NCI-H345 treated with DMSO at 0.1 percent for 48 hours (cell line): ENCODE results near the gene BORCS6.
"Not testable (repeated sequence)": the region's sequence is repeated elsewhere in the genome, so short reads cannot be mapped to it uniquely, and the experiment has no call there.

Experiments used
- DNase-seq: peaks from one replicate; lab custom pipeline; 2025; ENCODE audit not compliant: unreplicated experiment; lab: John Stamatoyannopoulos, UW

Gene BORCS6

DNA sequence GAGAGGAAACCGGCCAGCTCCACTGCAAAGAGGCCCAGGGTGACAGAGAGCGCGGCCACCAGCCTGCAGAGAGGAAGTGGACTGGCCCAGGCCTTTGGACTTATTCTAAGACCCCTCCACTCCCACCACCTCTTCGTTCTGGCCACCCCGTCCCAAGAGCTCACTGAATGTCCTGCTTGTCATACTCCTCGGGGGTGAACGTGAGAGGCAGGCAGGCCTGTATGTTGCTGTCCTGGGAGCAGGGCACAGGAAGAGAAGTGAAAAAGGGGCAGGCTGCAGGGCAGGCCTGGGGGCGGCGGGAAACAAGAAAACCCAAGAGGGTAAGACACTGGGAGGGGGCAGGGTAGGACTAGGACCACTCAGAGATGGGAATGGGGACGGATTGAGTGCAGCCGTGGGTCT, 14.2 kb downstream of the BORCS6 start:
- DNase-seq = no peak

DNA sequence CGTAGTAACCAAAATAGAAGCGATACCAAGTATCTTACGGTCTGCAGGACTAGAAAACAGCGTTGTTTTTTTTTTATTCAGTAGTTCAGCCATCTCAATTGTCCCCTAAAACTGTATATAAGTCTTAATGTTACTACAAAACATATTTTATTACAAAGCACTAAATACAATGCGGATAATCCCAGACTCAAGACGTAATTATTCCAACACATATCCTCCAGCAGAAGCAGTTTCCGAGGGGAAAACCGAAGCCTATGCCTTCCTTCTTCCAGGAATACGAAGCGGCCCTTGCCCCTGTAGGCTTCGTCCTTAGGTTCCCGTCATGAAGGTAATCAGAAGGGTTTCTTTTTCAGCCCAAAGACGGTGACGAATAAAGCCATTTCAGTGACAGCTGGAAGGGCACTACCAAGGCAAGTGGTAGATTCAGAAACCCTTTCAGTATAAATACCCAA, 16.1 kb downstream of the BORCS6 start:
- no peak for DNase-seq

DNA sequence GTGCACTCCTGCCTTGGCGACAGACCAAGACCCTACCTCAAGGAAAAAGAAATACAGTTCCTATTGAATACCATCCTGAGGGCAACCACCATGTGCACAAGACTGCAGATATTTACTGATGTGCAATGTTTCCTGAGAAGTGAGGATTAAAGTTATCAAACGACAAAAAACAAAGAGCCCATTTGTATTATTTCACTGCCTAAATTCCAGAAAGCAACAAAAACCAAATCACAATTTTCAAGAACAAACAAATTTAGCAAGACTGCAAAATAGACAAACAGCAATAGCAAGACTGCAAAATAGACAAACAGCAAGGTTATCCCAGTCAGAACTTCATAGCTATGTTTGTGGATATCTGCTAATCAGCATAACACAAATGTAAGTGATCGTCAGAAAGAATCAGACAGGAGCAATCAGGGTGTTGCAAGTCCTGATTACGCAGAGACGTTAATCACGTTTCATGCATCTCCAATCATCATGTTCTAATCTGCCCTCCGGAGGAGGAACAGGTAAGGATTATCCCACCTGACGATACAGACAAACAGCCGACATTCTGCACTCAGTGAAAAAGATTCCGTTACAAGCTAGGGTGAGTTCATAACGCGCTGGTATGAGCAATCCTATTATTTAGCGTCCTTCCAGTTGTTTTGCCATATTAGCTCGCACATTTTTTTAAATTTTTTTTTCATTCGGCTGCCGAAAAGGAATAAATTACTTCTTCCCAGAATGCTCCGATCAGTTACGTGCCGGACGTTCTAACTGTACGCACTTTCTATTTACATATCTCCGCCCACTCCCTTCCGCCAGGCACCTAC, 16.7 kb downstream of the BORCS6 start:
- peak; percentile 83 for DNase-seq

DNA sequence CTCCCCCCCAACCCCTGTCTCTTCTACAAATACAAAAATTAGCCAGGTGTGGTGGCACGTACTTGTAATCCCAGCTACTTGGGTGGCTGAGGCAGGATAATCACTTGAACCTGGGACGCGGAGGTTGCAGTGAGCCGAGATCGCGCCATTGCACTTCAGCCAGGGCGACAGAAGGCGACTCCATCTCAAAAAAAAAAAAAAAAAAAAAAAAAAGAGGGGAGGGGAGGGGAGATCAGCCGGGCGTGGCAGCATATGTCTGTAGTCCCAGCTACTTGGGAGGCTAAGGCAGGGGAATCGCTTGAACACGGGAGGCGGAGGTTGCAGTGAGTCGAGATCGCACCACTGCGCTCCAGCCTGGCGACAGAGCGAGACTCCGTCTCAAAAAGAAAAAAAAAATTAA, 19.8 kb downstream of the BORCS6 start:
- not testable (repeated sequence) for DNase-seq

DNA sequence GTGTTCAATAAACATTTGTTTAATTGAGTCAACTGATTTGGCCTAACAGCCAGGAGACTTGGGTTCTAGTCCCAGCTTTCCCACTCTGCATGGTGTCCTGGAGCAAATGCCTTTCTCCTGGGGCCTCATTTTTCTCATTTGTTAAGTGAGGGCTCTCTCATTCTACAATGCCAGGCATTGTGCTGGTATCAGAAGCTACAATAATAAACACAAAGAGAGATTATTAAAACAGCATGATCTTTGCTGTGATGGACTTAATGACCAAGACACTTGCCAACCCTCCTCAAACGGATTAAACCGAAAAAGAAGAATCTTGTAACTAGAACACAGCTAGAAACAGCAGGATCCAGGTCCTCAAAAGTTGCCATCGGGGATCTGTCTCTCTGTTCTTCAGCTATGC, 22.5 kb downstream of the BORCS6 start:
- no peak for DNase-seq

DNA sequence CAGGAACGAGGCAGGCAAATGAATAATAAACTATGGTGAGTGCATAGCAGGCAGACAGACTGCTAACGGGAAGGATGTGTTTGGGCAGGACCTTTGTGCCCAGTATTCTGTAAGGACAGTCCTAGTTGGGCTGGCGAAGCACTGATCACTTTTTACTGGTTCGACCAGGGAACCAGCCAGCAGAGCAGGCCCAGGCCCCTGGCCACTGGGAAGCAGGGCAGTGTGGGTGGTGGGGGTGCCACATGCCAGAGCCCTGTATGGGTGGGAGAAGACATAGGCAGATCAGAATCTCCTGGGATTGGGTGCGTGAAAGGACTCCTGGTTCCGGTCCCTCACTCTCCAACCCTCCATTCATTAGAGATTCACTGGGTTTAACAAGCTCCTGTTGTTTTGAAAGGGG, 23.2 kb downstream of the BORCS6 start:
- DNase-seq = no peak

DNA sequence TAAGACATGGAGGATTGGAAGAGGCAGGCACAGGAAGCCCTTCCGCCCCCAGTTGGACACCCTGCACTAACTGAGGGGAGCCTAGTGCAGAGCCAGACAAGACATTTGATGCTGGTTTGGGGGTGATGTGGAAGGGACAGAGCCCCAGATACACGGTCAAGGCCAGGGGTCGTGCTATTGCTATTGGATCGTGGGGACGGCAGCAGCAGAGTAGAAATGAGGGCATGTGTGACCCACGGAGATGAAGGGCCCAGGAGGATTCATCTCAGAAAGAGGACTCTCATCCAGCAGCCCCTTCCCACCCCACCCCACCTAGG, 25.2 kb downstream of the BORCS6 start:
- DNase-seq = no peak

DNA sequence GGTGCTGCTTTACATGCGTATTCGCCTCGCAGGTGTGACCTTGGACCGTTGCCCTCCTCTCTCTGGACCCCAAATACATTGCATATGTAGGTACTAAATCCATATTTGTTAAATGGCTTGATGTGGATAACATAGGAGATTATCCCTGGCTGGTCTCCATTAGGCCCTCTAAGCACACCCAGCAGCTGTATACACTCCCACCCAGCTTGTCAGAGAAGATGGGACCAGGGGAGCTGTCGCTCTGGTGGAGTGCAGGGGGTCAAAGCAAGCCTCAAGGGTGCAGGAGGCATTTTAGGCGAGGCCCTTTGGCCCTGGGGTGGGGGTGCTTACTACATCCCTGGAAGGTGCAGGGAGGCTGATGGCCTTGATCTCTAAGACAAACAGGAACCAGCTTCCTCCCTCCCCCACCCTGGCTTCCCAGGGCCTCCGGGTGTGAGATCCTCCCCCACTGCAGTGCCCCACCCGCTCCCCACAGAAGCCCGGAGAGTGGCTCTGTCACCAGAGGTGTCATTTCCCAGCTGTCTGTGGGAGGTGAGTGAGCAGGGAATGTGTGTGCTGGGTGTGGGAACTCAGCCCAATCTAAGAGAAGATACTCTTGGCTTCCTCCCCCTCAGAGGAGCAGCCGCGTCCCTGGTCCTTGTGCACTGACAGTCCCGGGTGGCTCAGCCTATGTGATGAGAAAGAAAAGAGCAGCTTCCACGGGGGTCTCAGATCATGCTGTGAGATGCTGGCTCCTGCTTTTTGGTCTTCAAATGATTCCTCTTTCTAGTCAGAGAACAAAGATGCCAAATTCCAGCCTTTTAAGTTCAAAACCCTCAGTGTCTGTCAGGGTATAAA, 25.8 kb downstream of the BORCS6 start:
- no peak for DNase-seq

DNA sequence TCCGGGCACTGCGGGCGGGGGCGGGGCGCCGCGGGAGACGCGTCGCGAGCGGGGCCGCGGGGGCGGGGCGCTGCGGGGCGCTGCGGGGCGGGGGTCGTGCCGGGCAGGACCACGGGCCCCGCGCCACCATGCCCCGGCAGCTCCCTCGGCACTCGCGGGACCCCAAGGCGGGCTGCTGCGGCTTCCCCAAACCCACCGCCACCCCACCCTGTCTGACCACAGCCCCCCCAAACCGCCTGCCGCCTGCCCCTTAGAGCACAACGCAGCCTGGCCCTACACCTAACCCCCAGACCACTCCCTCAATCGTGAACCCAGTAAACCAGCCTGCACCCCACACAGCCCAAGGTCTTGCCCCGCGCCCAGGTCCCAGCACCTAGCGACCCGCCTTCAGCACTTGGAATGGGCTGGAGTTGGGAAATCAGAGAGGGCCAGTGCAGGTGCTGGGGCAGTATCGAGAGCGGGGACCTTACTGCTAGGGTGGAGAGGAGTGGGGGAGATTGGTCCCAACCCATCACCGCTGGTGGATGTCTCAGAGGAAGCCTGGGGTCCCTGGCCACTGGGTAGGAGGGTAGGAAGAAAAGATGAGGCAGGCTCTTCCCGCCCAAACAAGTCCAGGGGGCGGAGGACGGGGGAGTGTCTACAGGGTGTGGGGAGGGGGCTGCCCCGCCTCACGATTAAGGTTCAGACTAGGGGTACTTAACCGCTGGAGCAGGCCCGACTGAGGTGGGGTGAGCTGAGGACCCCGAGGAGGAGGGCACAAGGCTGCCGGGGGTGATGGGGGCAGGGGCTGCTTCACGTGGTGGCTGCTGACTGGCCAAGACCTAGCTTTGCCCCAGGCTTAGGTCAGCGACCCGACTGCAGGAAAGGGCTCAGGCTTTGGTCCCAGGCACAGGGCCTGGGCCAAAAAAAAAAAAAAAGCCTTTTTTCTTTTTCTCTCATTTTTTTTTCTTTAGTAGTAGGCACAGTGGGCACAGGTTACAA, 26.7 kb downstream of the BORCS6 start:
- peak; percentile 10 for DNase-seq

DNA sequence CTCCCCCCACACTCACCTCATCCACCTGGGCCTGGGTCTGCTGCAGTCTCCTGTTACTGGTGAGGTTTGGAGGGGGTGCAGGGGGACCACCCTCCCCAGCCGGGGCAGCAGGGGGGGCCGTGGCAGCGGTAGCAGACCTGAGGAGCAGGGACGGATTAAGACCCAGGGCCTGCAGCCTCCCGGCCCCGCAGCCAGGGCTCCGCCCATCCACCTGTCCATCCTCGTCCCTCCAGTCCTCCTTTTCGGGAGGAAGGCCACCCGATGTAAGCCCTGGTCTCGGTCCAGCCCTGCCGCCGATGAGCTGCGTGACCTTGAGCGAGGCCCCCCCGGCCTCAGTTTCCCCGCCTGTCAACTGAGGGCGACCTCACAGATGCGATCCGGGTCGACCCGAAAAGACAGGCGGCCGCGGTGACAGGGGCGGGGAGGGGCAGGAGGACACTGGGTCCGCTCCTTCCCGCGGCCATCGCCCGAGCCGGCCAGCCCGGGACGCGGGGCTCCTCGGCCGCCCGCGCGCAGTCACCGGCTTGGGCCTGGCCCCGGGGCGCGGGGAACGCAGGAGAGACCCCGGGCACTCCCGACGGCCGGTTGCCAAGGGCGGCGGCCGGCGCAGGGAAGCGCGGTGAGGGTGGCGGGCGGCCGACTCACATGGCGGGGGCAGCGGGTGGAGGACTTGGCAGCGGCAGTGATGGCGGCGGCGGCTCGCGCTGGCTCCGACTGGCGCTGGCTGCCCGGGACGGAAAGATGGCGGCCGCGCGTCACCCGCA, 27.6 kb downstream of the BORCS6 start, which contains the start of gene VAMP2:
TSS of gene VAMP2 (minus strand) at position 716 of the 764 bp plus-strand sequence. CDS start at position 647, 69 bp downstream.
- peak; percentile 46 for DNase-seq

DNA sequence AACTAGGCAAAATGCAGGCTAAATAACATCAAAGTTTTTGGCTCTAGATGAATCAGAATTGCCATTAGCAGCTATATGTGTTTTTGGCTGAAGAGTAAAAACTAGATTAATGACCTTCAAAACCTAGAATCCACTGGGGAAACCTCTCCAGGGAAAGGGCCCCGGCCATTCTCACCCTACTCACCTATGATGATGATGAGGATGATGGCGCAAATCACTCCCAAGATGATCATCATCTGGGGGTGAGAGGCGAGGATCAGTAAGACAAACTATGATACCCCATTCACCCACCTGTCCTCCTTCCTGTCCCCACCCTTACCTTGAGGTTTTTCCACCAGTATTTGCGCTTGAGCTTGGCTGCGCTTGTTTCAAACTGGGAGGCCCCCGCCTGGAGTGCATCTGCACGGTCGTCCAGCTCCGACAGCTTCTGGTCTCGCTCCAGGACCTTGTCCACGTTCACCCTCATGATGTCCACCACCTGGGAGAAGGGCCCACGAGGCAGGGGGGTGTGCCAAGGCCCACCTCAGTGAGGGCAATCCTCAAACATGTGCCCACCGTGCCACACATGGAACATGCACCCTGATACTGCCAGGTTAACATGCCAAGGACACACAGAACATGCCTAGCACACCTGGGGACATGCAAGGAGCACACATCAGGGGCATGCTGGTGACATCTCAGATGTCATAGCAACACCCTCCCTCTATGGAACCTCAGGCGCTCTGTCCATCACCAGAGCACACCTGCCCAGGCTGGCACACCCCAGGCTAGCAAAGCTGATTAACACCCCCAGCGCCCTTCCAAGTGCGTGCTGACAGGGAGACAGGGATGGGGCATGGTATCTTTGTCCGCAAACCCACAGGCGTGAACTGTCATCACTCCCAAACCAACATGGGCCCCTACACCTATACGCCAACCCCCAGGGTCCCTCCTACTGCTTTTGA, 28.4 kb downstream of the BORCS6 start:
- no peak for DNase-seq

DNA sequence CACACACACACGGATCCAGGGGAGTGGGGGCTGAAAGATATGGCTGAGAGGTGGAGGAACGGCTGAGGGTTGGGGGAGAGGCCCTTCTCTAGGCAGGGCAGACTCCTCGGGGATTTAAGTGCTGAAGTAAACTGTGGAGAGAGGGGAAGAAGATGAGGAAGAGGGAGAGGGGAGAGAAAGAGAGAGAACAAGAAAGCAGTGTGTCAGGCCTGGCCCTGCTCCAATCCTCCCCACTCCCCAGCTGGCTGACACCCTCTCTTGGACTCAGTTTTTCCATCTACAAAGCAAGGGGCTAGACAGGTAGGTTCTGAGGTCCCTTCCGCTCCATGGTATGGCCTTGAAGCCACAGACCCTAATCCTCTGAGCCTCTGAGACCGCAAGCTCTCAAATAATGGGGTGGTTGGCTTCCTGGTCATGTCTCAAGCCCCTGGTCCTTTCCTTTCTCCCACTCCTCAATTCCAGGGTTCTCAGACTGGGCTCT, 29.2 kb downstream of the BORCS6 start:
- no peak for DNase-seq

DNA sequence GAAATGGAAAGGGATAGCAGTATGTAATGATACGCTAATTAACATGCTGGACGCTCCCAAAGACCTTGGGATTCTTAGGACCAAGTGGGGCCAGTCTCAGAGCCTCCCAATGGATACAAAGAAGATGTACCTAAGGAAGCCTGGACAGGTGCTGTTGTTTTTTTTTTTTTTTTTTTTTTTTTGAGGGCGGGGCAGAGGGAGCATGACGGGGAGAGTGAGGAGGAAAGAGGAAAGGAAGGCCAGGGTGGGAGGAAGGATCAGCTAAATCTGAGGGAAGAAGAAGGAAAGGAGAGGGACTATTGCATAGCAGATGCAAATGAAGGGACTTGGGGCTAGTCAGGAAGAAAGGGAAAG, 29.8 kb downstream of the BORCS6 start:
- no peak for DNase-seq

DNA sequence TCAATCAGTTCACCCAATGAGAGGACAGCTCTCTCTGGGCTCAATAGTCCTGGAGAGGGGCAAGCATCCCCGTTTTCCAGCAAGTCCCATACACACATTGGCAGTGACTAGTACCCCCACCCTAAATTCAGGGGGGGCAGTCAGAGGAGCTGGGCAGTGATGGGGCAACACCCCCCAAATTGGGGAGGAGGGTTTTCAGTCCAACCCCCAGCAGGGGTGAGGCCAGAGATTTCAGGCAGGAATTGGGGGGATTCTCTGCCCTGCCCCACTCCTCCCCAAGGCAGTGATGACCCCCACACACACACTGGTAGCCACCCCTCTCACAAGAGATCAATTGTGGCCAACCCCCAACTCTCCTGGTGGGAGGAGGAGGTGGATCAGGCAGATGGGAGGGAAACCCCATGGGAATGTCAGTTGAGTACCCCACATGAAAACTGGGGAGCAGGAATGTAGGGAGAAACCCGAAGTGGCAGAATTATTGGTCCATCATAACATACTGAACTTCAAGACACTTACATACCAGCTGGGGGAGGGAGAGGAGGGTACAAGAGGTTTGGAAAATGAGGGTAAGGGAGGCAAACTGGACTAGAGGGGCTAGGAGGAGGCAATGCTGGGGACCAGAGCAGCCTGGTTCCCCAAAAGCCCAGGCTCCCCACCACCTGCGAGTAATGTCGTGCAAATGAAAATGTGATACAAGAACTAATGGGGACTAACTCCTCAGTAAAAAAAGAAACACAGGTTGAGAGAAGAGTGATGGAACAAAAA, 30.3 kb downstream of the BORCS6 start:
- no peak for DNase-seq

DNA sequence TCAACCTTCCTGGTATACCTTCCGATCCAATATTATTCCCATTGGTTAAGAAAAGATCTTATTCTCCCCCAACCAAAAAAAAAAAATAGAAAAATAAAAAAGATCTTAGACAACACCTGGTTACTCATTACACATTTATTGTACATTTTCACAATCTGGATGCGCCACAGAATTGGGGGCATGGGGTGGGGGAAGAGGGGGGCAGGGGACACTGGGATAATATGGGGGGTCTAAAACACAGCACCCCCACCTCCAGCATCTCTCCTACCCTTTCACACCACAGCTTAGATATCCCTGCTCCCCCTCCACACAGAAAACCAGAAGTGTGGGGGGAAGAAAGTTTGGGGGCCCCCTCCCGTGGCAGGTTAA, 31.0 kb downstream of the BORCS6 start:
- DNase-seq = no peak

DNA sequence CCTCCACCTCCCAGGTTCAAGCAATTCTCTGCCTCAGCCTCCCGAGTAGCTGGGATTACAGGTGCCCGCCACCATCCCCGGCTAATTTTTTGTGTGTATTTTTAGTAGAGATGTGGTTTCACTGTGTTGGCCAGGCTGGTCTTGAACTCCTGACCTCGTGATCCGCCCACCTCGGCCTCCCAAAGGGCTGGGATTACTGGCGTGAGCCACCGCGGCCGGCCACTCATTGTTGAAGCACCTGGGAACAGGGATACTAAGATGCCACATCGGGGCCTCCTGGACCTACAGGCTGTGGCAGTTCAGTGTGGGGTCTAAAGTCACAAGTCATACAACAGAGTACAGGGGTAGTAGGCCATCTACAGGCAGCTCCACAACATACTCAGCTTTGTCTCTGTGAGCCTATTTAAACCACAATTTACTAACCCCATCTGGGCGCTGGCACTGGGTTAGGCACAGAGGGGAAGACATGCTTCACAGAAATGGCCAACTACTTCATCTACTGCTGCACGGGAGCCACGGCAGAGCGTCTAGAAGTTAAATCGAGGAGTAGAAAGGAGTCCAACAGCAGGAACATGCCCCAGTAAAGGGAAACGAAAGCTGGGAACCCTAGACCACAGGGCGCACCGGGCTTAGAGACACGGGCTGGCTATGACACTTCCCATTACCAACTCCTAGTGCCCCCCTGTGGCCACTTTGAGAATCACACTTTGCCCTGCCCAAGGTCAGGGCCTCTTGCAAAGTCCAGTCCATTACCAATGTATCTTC, 31.5 kb downstream of the BORCS6 start:
- no peak for DNase-seq

DNA sequence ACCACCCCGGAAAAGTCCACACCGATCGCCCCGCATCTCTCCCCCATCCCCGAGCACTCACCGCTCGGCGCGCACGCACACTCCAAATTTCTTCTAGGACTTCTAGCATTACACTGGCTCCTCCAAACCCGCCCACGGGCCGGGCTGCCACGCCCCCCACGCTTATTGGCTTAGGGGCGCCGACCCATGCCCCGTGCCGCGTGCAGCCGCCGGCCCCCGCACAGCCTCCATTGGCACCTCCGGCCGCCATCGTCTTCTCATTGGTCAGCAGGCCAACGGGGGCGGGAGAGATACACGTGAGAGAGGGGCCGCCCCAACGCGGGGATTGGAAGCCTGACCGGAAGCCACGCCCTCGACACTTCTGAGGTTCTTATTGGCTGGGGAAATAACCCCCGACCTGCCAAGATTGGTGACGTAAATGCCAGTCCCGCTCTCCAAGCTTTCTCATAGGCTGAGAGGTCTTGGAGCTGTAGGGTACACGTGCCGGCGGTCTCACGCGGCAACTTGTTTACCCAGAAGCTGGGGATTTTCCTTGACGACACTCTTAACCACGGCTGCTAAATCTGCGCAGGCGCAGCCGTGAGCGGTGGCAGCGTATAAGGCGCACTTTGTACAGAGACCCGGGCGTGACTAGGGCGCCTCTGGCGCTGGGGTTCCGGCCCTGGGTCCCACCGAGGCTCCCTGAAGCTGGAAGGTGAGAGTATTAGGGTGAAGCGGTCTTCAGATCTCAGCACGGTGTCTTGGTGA, 33.6 kb downstream of the BORCS6 start:
- DNase-seq = peak; percentile 96
